HG02623 (cell line): ENCODE measurements around the gene RASA2.
A peak's percentile ranks its signal among the peaks of the same experiment; 100 is the strongest.
"Not testable (repeated sequence)": the region's sequence is repeated elsewhere in the genome, so short reads cannot be mapped to it uniquely, and the experiment has no call there.

ENCODE experiments used
- ATAC-seq: cut with Tn5 transposase; IDR thresholded peaks from one replicate; pipeline ENCODE4 v1.9.1; 2021; ENCODE audit warnings: moderate library complexity; ENCODE audit not compliant: unreplicated experiment

Gene RASA2

DNA sequence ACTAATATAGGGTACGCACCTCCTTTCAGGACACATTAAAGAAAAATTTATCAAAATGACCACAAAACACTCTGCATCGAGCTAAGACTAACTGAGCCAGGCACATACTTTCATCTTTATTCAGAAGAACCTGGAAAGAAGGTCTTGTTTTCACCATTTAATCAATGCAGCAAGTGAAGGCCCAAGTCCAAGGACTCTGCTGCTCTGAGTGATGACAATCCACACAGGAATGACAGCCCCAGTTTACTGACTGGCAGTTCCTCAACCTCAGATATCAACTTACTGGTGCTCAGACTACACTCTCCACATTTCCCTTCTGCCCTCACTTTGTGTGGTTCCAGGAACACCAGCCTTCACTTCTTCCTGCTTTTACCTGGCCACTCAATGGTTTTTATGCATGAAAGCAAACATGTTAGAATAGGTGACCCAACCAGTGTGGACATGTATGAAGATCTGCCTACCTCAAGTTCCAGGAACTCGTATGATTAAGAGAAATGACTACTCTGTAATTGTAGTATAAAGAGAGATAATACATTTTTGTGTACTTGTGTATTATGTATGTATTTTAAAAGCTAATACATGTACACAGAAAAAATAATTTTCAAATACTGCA is 29.1 kb upstream of the RASA2 start:
- ATAC-seq: no peak

DNA sequence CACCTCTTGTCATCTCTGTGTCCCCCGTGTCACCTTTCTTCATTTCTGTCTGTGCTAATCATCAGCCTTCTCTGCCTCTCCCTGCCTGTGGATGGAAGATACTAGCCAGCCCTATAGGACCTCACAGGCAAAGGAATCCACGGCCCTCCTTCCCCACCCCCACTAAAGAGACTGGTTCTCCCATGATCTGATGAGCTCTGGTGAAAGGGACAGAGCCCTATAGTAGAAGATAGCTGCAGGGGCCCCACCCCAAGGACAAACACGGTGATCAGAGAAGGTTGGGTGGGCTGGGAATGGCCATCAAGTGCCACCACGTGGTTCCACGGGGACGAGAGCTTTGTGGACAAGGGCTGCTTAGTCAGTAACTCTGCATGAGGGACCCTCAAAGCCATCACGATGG is 27.8 kb upstream of the RASA2 start:
- ATAC-seq: no peak

DNA sequence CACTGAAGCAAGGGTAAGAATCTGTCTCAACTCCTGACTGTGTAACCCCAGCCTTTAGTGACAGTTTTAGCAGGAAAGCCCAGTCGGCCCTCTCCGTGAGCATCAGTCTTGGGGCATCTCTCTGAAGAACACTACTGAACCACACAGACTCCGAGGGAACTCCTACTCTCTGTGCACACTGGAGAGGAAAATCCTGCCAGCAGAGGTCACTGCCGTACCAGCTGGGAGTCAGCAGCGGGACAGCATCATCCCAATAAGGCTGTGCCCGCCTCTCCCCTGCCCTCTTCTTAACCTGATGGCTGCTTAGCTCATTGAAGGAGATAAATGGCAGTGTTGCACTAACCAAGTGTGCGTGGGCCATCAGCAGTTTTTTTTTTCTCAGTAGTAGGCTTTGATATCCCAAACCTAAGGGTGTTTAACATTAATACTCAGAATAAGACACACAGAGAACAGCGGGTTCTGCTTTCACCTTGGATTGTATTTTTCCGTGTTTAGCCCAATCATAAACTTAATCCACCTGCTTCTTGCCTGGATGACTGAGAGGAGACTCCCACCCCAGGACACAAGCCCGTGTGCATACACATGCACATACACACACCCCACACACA is 26.6 kb upstream of the RASA2 start:
- peak; percentile 78 for ATAC-seq

DNA sequence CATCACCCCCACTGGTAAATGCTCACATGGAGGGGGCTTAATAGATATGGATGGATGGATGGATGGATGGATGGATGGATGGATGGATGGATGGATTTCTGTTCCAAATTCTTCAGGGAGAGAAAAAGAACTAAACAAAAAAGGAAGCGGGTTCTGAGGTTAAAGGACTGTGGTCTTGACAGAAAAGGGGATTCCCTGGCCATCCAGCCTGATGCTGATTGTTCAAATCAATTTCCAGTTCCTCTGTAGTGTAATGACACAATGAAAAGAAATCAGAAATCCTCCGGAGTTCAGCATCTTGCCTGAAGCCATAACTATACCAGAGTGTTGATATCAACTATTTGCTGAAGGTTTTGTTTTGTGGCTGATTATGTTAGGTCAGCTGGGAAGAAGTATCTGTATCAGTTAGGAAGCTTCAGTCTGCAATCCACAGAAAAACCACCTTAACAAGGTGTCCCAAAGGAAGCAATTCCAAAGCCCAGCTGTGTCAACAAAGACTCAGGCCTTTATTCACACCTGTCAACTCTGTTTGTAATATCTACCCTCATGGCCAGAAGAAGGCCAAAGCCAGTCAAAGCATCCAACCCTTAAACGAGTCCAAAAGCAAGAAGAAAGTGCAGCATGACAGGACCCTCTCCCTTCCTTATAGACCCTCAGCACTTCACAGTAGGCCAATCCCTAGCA is 24.5 kb upstream of the RASA2 start:
- ATAC-seq: no peak

DNA sequence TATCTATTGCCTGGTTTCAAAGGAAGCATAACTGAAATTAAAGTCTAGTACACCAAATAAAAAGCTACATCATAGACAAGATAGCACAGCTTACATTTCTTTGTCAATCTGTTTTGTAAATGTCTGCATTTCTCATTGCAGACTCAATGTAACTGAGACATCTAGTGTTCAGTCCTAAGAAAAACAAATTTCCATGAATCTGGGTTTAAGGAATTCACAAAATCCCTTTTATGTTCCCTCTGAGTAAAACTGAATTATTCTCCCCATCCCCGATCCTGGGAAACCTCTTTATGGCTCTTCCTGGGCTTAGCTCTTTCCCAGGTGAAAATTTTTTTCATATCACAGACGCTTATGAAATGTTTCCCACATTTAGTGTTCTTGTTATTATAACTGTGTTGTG is 21.6 kb upstream of the RASA2 start:
- no peak for ATAC-seq

DNA sequence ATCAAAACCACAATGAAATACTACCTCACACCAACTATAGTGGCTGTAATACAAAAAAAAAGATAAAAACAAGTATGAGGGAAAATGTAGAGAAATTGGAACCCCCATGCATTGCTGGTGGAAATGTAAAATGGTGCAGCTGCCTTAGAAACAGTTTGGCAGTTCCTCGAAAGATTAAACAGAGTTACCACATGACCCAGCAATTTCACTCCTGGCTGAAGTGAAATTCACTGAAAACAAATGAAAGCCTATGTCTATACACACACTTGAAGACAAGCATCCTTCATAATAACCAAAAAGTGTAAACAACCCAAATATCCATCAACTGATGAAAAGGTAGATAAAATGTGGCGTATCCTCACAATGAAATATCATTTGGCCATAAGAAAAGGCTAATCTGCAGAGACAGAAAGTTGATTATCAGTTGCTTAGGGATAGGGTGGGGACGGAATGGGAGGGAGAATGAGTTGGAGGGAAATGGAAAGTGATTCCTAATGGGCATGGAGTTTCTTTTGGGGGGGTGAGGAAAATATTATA is 20.1 kb upstream of the RASA2 start:
- no peak for ATAC-seq

DNA sequence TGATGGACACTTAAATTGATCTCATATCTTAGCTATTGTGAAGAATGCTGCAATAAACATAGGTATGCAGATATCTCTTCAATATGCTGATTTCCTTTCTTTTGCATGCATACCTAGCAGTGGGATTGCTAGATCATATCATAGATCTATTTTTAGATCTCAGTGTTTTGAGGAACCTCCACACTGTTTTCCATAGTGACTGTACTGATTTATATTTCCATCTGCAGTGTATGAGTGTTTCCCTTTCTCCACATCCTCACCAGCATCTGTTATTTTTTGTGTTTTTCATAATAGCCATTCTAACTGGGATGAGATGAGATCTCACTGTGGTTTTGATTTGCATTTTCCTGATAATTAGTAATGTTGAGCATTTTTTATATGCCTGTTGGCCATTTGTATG is 17.1 kb upstream of the RASA2 start:
- ATAC-seq: no peak

DNA sequence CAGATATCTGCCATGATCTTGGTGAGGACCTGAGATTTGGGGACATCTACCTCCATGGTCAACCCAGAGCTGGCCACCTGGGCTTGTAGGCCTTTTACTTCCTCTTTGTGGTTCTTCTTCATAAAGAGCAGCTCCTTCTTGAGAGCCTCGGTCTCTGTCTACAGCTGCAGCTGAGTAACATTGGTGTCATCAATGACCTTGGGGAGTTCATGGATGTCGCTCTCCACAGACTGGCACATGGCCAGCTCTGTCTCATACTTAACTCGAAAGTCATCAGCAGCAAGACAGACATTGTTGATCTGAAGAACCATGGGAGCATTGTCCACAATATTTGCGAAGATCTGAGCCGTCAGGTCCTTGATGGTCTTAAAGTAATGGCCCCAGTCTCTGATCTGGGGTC is 15.7 kb upstream of the RASA2 start:
- ATAC-seq: no peak

DNA sequence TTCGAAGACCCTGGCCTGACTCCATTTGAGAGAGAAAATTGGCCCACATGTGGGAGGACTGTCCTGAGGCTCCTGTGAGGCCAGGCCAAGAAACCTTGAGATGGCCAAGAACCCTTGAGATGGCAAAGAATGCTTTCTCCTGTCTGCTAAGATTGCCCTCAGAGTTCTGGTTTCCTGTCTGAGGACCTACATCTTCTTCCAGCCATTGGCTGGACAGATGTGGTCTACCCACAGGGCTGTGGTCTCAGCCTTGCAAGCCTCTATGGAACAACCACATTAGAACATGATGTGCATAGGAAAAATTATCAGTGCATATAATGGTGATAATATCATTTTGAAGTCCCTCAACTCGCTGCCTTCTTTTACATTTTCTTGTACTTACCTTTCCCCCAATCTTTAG is 10.8 kb upstream of the RASA2 start:
- no peak for ATAC-seq

DNA sequence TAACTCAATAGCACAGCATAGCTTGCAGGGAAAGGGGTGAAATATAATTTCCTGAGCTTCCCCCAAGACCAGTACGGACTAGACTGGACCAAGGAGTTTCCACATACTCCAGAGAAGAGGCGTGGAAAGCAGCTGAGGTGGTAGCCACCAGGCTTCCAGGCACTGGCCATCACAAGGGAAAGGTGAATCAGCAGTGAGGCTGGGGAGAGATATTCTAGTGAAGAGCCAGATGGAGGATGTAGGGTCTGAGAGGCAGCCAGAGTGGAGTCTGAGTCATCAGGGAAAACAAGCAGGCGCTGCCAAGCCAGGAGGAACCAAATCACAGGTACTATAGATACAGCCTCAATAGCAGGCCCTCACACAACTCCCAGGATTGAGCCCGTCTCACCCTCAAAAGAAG is 9.6 kb upstream of the RASA2 start:
- no peak for ATAC-seq

DNA sequence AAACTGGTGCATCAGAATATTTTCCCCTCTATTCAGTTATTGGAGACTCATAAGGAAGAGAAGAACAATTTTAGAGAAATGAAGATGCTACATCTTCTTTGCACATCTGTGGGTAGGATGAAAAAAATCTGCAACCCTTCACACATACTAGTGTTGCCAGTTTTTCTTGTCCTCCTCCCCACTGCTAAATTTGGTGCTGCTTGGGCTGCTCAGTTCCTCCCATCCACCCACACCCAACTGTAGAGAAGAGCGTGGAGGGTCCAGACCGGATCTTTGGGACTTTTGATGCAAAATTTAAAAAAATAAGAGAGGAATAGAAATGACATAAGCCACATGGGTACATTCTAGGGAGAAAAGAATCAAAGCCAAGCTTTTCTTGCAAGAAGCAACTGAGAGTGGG is 8.7 kb upstream of the RASA2 start:
- ATAC-seq: no peak

DNA sequence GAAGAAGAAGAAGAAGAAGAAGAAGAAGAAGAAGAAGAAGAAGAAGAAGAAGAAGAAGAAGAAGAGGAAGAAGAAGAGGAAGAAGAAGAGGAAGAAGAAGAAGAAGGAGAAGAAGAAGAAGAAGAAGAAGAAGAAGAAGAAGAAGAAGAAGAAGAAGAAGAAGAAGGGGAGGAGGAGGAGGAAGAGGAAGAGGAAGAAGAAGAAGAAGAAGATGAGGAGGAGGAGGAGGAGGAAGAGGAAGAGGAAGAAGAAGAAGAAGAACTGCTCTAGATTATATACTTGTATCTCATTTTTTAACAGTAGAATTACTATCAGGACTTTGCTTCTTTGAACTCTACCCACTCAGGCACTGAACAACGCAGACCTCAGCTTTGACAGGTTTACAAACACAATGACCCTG is 8.0 kb upstream of the RASA2 start:
- ATAC-seq: not testable (repeated sequence)

DNA sequence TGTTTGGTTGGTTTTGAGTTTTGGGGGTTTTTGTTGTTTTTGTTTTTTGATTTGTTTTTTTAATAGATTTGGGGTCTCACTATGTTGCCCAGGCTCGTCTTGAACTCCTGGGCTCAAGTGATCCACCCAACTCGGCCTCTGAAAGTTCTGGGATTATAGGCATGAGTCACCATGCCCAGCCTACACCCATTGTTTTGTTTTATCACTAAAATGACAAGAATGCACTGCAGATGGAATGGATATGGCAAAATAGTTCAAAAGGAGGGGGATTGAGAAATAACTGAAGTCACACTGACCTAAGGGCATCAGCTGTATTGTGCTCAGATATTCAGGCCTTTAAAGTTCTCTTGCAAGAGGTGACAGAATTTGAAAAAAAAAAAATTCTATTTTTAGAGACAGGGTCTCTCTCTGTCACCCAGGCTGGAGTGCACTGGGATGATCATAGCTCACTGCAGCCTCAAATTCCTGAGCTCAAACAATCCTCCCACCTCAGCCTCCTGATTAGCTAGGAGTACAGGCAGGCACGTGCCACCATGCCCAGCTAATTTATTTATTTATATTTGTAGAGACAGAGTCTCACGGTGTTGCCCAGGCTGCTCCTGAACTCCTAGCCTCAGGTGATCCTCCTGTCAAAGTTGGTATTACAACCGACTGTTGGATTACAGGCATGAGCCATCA is 4.4 kb upstream of the RASA2 start:
- ATAC-seq: no peak

DNA sequence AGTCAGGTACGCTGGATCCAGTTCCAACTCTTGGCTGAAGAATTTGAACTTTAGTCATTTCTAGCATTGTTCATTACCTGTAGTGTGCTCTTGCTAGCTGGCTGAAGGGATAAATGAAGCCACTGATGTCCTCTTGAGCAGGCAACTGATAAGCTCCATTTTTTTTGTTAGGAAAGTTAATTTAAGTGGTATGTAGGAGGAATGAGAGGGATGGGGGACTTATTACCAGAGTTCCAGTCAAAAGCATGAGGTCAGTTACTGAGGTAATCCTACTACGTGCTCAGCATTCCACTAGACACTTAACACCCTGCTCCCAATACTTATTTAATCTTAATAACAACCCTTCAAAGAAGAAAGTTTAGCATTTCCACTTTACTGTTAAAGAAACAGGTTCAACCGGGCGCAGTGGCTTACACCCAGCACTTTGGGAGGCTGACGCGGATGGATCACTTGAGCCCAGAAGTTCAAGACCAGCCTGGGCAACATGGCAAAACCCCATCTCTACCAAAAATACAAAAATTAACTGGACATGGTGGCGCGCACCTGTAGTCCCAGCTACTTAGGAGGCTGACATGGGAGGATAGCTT is 2.0 kb upstream of the RASA2 start:
- ATAC-seq: no peak

DNA sequence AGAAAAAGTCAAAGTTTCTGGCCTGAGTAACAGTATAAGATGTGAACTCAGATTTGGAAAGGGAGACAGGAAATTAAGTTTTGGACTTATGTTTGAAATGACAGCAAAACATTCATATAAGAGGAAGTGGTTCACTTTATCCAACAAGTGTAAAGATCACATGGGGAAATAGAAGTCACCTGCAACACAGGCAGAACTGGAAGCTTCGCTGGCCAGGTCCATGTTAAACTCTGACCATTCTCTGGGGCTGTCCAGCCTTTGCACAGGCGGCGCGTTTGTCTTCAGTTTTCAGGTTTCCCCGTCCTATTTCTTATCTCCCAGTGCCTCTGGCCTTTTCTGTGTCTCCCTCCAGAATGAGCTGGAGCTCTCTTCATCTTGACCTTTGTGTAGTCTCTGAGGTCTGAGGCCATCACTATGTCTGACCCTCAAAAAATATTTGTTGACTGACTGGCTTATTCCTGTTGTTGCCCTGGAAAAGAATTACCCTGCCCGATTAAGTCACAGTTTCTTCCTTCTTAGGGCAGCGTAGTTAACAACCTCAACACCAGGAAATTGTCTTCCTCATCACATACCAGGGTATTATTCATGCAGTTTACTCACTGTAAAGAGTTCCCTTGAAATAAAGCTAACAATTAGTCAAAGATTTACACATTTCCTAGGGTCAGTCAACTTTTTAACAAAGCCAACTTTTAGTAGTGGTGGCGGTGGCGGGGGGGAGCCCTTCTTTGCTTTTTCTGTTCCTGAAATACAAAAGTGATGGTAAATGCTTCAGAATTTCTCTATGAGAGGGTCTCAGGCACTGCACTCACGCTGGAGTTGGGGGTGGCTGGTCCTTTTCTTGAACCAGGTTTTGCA is 959 bp upstream of the RASA2 start:
- no peak for ATAC-seq

DNA sequence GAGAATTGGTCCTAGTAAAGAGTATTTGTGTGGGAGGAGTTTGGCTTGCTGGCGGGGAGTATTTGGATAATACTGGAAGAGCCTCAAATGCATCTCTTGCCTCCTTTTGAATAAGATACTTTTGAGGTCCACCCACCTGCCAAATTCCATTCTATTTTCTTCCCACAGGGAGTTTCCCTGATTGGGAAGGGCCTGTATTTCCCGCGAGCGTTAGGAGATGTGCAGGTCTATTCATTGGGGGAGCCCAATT is 406 bp upstream of the RASA2 start:
- ATAC-seq: no peak

DNA sequence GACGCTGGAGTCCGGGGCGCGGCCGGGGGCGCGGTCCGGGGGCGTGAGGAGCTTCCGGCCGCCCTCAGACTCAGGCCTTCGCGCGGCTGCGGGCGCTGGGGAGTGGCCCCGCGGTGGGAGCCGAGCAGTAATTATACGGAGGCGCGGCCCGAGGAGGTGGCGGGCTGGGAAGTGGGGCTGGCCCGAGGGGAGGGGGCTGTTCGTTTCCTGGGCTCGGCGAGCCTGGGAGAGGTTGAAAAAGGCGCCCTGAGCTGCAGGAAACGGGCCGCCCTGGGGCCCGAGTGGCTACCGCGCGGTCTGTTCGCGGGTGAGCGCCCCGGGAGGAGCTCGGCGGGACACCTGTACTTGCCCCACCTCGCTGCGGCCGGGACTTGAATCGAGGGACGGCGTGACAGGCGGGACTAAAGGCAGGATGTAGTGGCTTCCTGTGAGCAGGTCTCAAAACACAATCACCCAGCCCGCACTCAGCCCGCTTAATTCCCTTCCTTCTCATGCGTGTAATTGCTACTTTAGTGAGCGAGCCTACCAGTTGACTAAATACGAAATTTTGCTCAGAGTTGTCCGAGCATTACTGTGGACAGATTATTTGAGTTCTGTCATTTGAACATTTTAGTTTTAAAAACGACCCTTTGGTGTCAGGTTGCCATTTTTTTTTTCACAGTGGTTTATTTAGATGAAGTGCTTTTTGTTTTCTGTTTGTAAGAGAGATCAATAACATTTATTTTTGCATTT is 860 bp downstream of the RASA2 start:
- ATAC-seq: peak; percentile 58

DNA sequence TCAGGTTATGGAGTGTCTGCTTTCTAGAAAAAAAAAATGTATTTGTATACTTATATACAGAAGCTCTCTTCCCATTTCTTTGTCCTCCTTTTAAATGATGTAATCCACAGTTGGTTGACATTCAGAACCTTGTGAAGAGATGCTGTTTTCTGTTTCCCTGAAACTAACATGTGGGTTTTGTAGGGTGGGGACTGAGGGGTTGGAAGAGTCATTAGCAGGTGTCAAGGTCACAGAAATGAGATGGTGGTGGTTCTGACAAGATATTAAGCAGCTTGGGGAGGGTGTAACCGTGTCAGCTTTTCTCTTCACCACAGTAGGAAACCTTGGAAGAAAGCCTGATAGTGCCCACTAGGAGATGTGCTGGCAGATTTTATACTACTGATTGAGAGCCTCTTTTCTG is 2.4 kb downstream of the RASA2 start:
- no peak for ATAC-seq

DNA sequence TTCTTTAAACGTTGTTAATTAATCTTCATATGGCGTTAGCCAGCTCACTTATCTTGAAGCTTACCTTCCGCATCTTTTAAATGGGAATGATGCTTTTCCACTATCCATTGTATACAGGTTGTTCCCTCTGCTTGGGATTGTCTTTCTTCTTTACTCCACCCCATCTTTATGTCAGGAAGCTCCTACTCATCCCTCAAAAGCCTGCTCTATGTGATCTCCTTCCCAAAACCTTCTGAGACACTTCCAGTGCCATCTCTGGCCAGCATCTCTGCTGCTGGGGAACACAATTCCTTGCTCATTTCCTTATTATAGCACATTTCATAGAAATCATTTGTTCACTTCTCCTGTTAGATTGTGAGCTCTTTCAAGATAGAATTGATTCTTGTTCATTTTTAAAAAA is 4.3 kb downstream of the RASA2 start:
- ATAC-seq: no peak

DNA sequence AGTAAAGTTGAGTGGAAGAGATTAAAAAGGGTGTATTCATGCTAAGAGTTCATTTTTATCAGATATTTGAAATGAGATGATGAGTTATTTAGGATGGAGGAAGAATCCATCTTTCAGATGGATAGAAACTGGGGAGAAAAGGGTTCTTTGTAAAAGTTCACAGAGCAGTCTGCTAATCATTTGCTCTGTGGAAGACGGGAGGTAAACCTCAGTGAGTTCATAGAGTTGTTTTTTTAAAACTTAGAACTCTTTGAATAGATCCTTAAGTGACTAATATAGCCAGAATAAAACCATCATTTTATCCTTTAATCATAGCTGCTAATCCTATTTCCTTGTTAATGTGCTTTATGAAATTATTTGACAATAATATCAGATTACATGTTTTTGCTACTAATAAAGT is 5.1 kb downstream of the RASA2 start:
- no peak for ATAC-seq
